HG02763 (cell line): ENCODE data around the gene GLIPR2.
"Not testable (repeated sequence)": the region's sequence is repeated elsewhere in the genome, so short reads cannot be mapped to it uniquely, and the experiment has no call there.

Experiments used
- ATAC-seq: cut with Tn5 transposase; IDR thresholded peaks from one replicate; pipeline ENCODE4 v1.9.1; 2021; ENCODE audit warnings: mild to moderate bottlenecking, moderate library complexity; ENCODE audit not compliant: unreplicated experiment

The GLIPR2 gene

DNA sequence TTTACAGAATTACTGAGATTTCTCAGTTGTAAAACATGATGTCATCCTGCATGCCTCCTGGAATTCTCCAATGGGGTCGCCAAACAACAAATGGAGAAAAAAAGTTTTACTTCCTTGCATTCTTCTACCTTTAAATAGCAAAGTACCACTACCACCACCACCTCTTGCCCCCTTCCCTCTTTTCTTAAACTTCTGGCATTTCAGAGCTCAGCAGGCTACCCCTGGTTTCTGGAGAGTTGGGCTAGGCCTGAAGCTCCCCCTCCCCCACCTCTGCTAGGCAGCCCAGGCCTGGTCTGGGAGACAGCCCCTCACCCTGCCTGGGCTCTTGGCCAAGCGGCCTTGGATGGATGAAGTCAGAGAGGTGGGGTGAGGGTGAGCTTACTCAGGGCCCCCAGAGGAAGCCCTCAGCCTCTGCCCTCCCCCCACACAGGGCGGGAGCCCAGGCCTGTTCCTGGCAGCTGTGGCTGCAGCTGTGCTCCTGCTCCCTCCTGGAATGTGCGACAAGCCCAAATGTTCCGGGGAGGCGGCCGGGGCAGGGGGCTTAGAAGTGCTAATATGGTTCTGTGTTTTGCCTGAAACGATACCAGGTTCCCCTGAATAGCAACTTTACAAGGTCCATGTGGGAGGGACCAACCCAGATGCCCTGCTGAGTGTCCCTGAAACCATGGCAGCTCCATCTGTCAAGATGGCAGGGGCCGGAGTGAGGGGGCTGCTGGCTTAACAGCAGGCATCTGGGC lies 26.7 kb downstream of the GLIPR2 start:
- no peak for ATAC-seq

DNA sequence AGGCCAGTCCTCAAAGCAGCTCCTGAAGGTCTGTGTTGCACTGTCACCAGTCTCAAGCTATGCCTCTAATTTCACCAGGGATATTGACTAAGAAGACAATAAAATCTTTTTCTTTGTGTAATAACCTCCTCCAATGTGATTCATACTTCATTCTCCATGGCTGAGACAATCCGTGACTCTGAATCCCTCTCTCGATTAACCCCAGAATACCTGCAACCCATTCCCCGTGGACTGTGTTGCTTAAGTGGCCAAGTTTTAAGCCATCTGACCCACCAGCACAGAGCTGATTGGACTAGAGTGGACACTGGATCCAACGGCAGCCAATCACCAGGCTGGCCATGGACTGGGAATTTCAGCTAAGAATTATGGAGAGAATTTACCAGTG lies 27.2 kb downstream of the GLIPR2 start:
- ATAC-seq = no peak

DNA sequence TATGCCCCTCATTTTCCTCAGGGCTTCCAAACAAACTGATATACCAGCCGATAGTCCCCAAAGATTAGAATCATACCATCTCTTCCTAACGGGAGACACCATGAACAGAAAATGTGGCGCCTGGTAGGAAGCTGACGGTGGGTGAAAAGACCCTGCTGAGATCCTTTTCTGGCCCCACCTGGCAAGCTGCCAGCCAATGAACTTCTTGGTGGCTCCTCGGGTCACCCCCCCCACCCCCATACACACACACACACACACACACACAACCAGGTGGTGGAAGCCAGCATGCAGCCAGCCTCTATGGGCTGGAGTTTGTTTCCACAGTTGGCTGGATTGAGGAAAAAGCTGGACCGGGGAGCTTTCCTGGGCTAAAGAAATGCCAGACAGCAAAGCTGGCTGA lies 27.8 kb downstream of the GLIPR2 start:
- no peak for ATAC-seq

DNA sequence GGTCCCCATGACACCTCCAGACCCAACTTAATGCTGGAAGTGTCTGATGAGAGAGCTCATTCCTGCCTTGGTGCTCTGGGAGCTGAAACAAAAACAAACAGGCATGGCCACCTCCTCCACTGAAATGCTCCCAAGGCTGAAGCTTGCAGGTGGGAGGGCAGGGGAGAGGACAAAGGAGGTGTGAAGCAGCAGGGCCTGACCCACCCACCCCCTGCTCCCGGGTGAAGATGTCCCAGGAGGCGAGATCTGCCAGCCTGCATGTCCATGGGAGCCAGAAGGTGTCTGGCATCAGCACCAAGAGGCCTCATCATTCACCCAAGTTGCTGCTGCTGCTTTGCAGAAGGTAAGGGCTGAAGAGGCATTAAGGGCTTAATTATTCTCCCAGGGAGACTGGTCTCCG lies 28.5 kb downstream of the GLIPR2 start:
- ATAC-seq = no peak

DNA sequence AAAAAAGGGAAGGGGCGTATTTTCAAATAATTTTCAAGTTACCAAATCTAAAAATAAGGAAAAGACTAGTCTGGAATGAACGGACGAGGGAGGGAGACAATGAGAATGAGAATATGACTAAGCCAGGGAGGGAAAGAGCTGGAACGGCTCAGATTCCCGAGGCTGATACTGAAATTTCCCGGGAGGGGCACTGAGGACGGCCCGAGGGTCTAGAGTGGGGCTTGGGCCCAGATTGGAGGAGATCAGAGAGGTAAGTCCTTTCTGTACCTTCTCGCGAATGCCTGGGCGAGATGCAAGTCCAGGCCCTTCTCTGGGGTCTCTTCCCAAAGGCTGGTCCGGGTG lies 29.3 kb downstream of the GLIPR2 start:
- ATAC-seq = no peak

DNA sequence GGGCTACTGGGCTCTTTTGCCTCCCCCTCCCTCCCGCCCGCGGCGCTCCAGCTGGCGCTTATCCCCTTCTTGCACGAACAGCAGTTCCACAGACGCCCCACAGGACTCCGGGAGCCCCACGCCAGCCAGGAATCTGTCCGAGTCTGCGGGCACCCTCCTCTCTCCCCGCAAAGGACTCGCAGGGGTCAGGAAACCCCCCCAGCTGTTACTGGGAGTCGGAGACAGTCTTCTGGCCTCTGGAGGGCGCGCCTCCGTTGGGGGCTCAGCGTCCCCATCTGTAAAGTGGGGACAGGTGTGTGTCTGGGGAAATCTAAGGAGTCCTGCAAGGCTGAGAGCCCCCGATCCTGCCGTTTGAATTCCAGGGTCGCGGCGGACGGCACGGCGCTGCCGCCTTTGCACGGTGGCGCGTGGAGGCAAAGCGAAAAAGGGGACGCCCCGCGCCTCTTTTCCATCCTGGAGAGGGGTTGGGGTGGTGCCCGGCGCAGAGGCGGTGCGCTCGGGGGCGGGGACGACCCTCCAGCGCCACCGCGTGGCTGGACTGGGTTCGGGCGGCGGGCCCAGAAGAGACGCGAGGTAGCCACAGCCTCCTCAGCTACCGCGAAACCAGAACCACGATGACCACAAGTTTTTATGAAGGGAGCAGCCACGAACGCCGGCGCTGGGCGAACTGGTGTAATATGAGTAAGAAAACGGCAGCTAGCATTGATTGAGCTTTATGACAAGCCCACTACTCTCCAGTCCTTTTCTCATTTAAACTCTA lies 29.8 kb downstream of the GLIPR2 start:
- ATAC-seq = peak; percentile 88

DNA sequence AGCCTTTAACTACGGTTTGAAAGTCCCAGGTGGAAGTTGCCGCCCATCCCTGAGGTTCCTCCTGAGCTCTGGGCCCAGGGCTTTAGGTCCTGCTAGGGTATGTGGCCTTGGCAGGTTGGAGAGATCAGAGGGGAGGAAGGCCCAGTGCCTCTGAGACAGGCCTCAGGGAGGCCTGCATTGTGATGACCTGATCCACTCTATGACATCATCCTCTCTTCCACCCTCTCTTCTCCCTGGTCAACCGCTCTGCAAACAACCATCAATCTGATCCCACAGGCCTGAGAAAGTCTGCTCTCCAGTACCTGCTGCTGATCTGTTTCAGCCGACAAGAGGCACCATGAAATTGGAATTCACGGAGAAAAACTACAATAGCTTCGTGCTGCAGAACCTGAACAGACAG lies 32.6 kb downstream of the GLIPR2 start, which contains the start of gene CCIN:
Gene CCIN (plus strand): TSS at position 223 of the 400 bp plus-strand sequence. CDS start 115 bp downstream, at position 338.
- no peak for ATAC-seq

DNA sequence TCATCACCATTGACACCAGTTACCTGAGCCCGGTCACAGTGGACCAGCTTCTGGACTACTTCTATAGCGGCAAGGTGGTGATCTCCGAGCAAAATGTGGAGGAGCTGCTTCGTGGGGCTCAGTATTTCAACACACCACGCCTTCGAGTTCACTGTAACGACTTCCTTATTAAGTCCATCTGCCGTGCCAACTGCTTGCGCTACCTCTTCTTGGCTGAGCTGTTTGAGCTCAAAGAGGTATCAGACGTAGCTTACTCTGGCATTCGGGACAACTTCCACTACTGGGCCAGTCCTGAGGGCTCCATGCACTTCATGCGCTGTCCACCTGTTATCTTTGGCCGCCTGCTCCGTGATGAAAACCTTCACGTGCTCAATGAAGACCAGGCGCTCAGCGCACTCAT lies 33.2 kb downstream of the GLIPR2 start:
- ATAC-seq = no peak

DNA sequence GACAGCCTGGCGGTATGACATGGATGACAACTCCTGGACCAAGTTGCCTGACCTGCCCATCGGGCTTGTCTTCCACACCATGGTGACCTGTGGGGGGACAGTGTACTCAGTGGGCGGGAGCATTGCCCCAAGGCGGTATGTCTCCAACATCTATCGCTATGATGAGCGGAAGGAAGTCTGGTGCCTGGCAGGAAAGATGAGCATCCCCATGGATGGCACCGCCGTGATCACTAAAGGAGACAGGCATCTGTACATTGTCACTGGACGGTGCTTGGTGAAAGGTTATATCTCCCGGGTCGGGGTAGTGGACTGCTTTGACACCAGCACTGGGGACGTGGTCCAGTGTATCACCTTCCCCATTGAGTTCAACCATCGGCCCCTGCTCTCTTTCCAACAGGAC lies 34.0 kb downstream of the GLIPR2 start:
- ATAC-seq = no peak

DNA sequence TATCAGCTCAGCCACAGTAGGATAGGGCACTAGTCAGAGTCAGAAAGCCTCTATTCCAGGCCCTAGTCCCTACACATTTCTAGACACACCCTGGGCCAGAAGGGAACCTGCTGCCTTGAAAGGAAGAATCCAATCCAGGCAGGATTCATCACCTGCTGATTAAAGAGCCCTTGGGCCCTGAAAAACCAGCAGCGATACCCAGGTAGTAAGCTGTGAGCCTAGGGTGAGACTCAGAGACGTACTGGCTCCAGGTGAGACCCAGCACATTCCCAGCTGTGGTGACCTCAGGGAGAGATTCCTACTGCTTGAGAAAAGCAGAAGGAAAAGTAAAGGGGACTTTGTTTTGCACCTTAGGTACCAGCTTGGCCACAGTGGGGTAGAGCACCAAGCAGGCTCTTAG lies 37.3 kb downstream of the GLIPR2 start:
- no peak for ATAC-seq

DNA sequence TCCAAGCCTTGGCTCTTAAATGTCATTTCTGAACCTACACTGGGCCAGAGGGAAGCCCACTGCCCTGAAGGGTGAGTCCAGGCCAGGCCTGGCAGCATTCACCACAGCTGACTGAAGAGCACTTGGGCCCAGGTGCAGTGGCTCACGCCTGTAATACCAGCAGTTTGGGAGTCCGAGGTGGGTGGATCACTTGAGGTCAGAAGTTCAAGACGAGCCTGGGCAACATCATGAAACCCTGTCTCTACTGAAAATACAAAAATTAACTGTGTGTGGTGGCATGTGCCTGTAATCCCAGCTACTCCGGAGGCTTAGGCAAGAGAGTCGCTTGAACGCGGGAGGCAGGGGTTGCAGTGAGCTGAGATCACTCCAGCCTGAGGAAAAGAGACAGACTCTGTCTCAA lies 37.7 kb downstream of the GLIPR2 start:
- no peak for ATAC-seq

DNA sequence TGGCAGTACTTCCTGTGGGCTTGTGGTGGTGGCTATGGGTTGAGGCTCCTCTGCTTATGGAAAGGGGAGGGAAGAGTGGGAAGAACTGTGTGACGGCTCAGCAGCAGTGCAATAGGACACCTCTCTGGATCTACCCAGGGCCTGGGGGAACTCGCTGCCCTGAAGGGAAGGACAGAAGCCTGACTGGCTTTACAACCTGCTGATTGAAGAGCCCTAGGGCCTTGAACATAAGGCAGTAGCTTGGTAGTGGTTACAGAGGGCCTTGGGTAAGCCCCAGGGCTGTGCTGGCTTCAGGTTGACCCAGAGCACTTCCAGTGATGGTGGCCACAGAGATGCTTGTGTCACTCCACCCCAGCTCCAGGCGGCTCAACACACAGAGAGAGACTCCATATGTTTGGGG lies 38.2 kb downstream of the GLIPR2 start:
- no peak for ATAC-seq

DNA sequence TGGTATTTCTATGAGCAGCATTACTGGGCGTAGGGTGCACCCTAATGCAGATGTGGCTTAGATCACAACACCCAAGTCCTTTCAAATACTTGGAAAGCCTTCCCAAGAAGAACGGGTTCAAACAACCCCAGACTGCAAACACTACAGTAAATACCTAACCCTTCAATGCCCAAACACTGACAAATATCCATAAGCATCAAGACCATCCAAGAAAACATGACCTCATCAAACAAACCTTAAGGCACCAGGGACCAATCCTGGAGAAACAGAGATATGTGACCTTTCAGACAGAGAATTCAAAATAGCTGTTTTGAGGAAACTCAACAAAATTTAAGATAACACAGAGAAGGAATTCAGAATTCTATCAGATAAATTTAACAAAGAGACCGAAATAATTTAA lies 38.7 kb downstream of the GLIPR2 start:
- not testable (repeated sequence) for ATAC-seq

DNA sequence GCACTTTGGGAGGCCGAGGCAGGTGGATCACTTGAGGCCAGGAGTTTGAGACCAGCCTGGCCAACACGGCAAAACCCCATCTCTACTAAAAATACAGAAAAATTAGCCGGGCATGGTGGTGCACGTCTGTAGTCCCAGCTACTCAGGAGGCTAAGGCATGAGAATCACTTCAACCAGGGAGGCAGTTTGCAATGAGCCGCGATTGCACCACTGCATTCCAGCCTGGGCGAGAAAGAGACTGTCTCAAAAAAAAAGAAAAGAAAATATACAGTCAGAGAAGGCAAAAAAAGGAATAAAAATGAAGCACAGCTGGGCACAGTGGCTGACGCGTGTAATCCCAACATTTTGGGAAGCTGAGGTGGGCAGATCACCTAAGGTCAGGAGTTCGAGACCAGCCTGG lies 40.0 kb downstream of the GLIPR2 start:
- not testable (repeated sequence) for ATAC-seq

DNA sequence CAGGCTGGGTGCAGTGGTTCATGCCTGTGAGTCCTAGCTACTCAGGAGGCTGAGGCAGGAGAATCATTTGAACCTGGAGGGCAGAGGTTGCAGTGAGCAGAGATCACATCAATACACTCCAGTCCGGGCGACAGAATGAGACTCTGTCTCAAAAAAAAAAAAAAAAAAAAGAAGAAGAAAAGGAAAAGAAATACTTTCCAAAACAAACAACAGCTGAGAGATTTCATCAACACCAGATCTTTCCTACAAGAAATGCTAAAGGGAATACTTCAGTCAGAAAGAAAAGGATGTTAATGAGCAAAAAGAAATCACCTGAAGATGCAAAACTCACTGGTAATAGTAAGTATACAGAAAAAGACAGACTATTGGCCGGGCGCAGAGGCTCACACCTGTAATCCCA lies 41.0 kb downstream of the GLIPR2 start:
- no peak for ATAC-seq

DNA sequence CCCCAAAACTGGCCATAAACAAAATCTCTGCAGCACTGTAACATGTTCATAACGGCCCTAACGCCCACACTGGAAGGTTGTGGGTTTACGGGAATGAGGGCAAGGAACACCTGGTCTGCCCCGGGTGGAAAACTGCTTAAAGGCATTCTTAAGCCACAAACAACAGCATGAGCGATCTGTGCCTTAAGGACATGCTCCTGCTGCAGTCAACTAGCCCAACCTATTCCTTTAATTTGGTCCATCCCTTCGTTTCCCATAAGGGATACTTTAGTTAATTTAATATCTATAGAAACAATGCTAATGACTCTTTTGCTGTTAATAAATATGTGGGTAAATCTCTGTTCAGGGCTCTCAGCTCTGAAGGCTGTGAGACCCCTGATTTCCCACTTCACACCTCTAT lies 43.7 kb downstream of the GLIPR2 start:
- ATAC-seq = not testable (repeated sequence)

DNA sequence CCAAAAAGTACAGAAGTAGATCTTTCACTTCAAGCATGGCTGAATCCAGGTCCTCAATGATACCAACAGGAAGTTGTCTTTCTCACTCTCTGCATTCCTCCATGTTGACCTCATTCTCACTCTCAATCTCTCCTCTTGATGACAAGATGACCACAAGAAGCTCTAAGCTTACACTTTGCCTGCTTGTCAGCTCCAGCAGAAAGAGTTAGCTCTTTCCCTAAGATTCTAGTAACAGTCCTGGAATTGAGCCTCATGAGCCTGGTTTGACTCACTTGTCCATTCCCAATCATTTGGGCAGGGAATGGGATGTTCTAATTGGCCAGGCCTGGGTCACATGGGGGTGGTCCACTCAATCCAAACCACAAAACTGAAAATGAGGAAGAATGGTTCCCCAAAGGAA lies 50.9 kb downstream of the GLIPR2 start:
- ATAC-seq = no peak

DNA sequence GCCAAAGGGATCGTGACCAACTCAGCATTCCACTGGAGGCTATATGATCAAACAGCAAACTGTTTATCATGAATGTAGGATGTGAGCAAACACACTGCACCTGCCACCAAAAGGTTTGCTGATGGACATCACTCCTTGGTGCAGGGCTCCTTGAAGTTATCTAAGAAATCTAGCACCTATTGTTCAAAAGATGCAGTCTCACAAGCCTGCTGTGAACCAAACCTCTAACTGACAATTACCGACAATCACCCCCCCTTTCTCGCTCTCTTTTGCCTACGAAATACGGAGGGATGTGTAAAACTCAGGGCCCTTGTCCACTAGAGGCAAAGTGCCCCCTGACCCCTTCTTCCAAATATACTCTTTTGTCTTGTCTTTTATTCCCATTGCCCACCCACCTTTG lies 51.7 kb downstream of the GLIPR2 start:
- ATAC-seq = no peak

DNA sequence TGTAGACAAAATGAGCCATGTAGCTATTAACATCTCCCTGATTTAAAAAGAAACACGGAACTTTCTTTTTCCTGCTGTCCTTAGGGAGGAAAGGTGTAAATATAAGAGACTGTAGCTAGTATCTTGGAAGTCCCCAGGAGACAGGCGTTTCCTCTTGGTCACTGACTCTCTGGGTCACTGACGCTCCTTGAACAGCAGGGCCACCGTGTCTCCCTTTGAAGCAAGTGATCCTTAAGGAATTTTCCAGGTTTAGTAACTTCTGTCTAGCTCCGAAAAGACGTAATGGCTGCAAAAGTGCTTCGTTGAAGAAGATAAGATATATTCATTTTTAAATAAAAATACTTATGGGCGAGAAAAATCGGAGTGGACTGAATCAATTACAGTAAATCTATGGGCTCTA lies 53.4 kb downstream of the GLIPR2 start:
- no peak for ATAC-seq

DNA sequence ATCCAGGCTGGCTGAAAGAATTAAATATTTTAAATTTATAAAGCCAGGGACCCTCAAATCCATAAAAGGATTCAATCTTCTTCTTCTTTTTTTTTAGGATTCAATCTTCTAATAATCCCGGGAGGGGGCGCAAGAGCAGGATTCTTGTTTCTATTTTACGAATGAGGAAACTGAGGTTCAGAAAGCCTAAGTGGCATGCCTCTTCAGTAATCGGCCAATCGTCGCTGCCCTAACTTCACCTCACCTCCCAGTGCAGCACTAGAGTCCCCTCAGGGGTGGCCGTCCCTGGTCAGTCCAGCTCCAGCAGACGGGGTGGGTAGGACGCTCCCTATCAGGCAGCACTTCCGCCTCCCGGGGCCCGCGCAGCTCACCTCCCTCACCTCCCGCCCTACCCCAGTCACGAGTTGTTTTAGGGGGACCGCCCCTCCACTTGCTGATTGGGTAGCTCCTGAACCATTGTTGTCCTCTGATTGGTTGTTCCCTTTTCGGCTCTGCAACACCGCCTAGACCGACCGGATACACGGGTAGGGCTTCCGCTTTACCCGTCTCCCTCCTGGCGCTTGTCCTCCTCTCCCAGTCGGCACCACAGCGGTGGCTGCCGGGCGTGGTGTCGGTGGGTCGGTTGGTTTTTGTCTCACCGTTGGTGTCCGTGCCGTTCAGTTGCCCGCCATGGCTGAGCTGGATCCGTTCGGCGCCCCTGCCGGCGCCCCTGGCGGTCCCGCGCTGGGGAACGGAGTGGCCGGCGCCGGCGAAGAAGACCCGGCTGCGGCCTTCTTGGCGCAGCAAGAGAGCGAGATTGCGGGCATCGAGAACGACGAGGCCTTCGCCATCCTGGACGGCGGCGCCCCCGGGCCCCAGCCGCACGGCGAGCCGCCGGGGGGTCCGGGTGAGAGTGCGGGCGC lies 54.1 kb downstream of the GLIPR2 start, which contains the start of gene CLTA:
Gene CLTA (plus strand): TSS at position 534 of the 902 bp plus-strand sequence. CDS start 136 bp downstream, at position 670.
- peak; percentile 98 for ATAC-seq

DNA sequence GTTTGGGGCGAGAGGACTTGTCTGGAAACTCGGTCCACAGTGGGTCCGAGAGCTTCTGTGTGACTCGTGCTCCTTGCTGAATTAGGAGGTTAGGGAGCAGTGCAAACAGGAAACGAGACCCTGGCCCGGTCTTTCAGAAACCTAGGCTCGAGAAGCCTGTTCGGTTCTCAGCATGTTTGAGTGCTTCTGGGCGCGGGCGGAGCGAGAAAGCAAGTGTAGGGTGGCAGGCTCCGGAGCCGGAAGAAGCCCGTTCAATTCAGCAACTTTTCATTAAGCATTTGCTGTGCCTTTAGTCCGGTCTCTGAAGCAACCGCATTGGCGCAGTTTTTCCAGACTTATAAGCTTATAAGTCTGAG lies 54.7 kb downstream of the GLIPR2 start:
- peak; percentile 3 for ATAC-seq
